Measurements from ENCODE around the gene SLC25A34. TPM values are rescaled to one million over a fixed set of nuclear protein-coding genes. Genes with fewer than 3 reads are reported as not detected.

Gene SLC25A34
- total and polyA plus RNA-seq, 7 experiments from 2014 or later = 0.08 to 4.6 (median 2.0) TPM; not detected in 1

GRCh38 chr1:15785683-15786082 lies 49.6 kb downstream of the SLC25A34 start:
- intact Hi-C loops (cut with micrococcal nuclease) = no loop called here
- no peaks in the 10 kb centered on the region for H3K9me3 Mint-ChIP-seq
- CTCF ChIA-PET = interaction anchor here (0.7 kb wide), 1 partner anchor 416 kb away, joined by 3 read pairs; no protein-coding TSS in a partner anchor

GRCh38 chr1:15786581-15786980 lies 50.5 kb downstream of the SLC25A34 start:
- H3K4me3 Mint-ChIP-seq = no peak overlapping the region
- ChIA-PET CTCF (no interaction called here), POLR2A (no interaction called here)
- H3K4me1 Mint-ChIP-seq = no peaks in the 10 kb centered on the region
- intact Hi-C loops (cut with micrococcal nuclease) = no loop called here
- Histone ChIP-seq H3K9me3 (ENCODE audit: control insufficient read depth in 2 of 3, low read length in 3 of 3) (no peaks in the 10 kb centered on the region), H3K27me3 (ENCODE audit: control insufficient read depth in 2 of 2, insufficient read depth in 2 of 2, low read length in 2 of 2) (no peaks in the 10 kb centered on the region), H3K4me1 (ENCODE audit: control insufficient read depth in 2 of 2, insufficient read depth in 2 of 2, low read length in 2 of 2) (no peaks in the 10 kb centered on the region), H3K36me3 (ENCODE audit: control insufficient read depth in 2 of 3, insufficient read depth in 3 of 3, low read length in 3 of 3) (no peaks in the 10 kb centered on the region), H3K27ac (ENCODE audit: low read depth, low read length) (no peak overlapping the region), H3K4me3 (ENCODE audit: low read length) (no peak overlapping the region)
- H3K36me3 Mint-ChIP-seq = no peaks in the 10 kb centered on the region
- DNase-seq = no peak
- no peaks in the 10 kb centered on the region for H3K9me3 Mint-ChIP-seq
- H3K27ac Mint-ChIP-seq = no peak overlapping the region
- ATAC-seq = no peak
- peaks cover 0 to 14% (median 4%) of the 10 kb centered on the region in 5 donors for H3K27me3 Mint-ChIP-seq

More at GRCh38 chr1:15785683-15786082, 49.6 kb downstream of the SLC25A34 start:
- Mint-ChIP-seq H3K27me3 (peaks cover 0 to 11% (median 2%) of the 10 kb centered on the region in 5 donors), H3K4me3 (no peak overlapping the region), H3K4me1 (no peaks in the 10 kb centered on the region), H3K36me3 (no peaks in the 10 kb centered on the region), H3K27ac (no peak overlapping the region)
- Histone ChIP-seq H3K36me3 (ENCODE audit: control insufficient read depth in 2 of 3, insufficient read depth in 3 of 3, low read length in 3 of 3) (no peaks in the 10 kb centered on the region), H3K4me1 (ENCODE audit: control insufficient read depth in 2 of 2, insufficient read depth in 2 of 2, low read length in 2 of 2) (no peaks in the 10 kb centered on the region), H3K27me3 (ENCODE audit: control insufficient read depth in 2 of 2, insufficient read depth in 2 of 2, low read length in 2 of 2) (no peaks in the 10 kb centered on the region), H3K27ac (ENCODE audit: low read depth, low read length) (no peak overlapping the region), H3K9me3 (ENCODE audit: control insufficient read depth in 2 of 3, low read length in 3 of 3) (no peaks in the 10 kb centered on the region), H3K4me3 (ENCODE audit: low read length) (no peak overlapping the region)
- ATAC-seq (no peak), DNase-seq (no peak)
- POLR2A ChIA-PET = no interaction called here

GRCh38 chr1:15788624-15789301 lies 52.7 kb downstream of the SLC25A34 start:
- no peaks in the 10 kb centered on the region for H3K27me3 ChIP-seq (ENCODE audit: control insufficient read depth in 2 of 2, insufficient read depth in 2 of 2, low read length in 2 of 2)
- no peaks in the 10 kb centered on the region for H3K36me3 ChIP-seq (ENCODE audit: control insufficient read depth in 2 of 3, insufficient read depth in 3 of 3, low read length in 3 of 3)
- no peaks in the 10 kb centered on the region for H3K9me3 Mint-ChIP-seq
- no peak overlapping the region for H3K4me3 Mint-ChIP-seq
- DNase-seq = no peak
- peak overlapping the region in 1 of 9 donors; percentile 26 for H3K27ac Mint-ChIP-seq
- no peaks in the 10 kb centered on the region for H3K9me3 ChIP-seq (ENCODE audit: control insufficient read depth in 2 of 3, low read length in 3 of 3)
- no peaks in the 10 kb centered on the region for H3K4me1 ChIP-seq (ENCODE audit: control insufficient read depth in 2 of 2, insufficient read depth in 2 of 2, low read length in 2 of 2)
- H3K27ac ChIP-seq (ENCODE audit: low read depth, low read length) = no peak overlapping the region
- ATAC-seq = peak; percentile 70
- peaks cover 0 to 14% (median 4%) of the 10 kb centered on the region in 5 donors for H3K27me3 Mint-ChIP-seq
- no peaks in the 10 kb centered on the region for H3K36me3 Mint-ChIP-seq
- peaks cover 2 to 6% (median 4%) of the 10 kb centered on the region in 7 donors for H3K4me1 Mint-ChIP-seq
- intact Hi-C loops (cut with micrococcal nuclease) = no loop called here
- H3K4me3 ChIP-seq (ENCODE audit: low read length) = no peak overlapping the region
- ChIA-PET POLR2A (interaction anchor here (0.6 kb wide), 2 partner anchors 188 to 655 kb away, joined by 3 read pairs; no protein-coding TSS in a partner anchor), CTCF (no interaction called here)

Other genes starting within 250 kb of the SLC25A34 start
- 10 to 100 TPM; 14.7 to 22.2 (median 15.7) TPM for gene CASP9, start 212.0 kb upstream of the SLC25A34 start, total RNA-seq
- 1 to 10 TPM; 9.0 to 9.3 TPM for gene CASP9, start 212.0 kb upstream of the SLC25A34 start, polyA plus RNA-seq
- gene DNAJC16, start 209.4 kb upstream of the SLC25A34 start, total RNA-seq = 10 to 100 TPM; 17.8 to 29.4 (median 25.0) TPM
- gene DNAJC16, start 209.4 kb upstream of the SLC25A34 start, polyA plus RNA-seq = 10 to 100 TPM in 1 of 2 donors, 1 to 10 TPM in 1; 9.6 to 10.0 TPM
- gene AGMAT, start 151.2 kb upstream of the SLC25A34 start, total RNA-seq = 10 to 100 TPM in 1 of 5 experiments, 1 to 10 TPM in 4; 6.4 to 21.5 (median 9.5) TPM
- gene AGMAT, start 151.2 kb upstream of the SLC25A34 start, polyA plus RNA-seq = 10 to 100 TPM; 14.5 to 16.9 TPM
- gene DDI2, start 118.8 kb upstream of the SLC25A34 start, total RNA-seq = 10 to 100 TPM; 24.5 to 46.8 (median 37.0) TPM
- gene DDI2, start 118.8 kb upstream of the SLC25A34 start, polyA plus RNA-seq = 1 to 10 TPM; 3.2 to 6.7 TPM
- gene PLEKHM2, start 51.9 kb upstream of the SLC25A34 start, total RNA-seq = 10 to 100 TPM; 53.6 to 78.6 (median 68.1) TPM
- gene PLEKHM2, start 51.9 kb upstream of the SLC25A34 start, polyA plus RNA-seq = 10 to 100 TPM in 1 of 2 donors, 1 to 10 TPM in 1; 4.3 to 10.0 TPM
- not detected for gene TMEM82, start 6.2 kb downstream of the SLC25A34 start, total RNA-seq
- not detected for gene TMEM82, start 6.2 kb downstream of the SLC25A34 start, polyA plus RNA-seq
- gene FBLIM1, start 22.5 kb downstream of the SLC25A34 start, total RNA-seq = under 1 TPM in 2 of 5 experiments, not detected in 3; 0.27 to 0.54 TPM
- gene FBLIM1, start 22.5 kb downstream of the SLC25A34 start, polyA plus RNA-seq = under 1 TPM in 1 of 2 donors, not detected in 1; 0.41 TPM
- gene UQCRHL, start 71.4 kb downstream of the SLC25A34 start, total RNA-seq = 1 to 10 TPM in 3 of 5 experiments, under 1 TPM in 2; 0.69 to 1.9 (median 1.4) TPM
- 1 to 10 TPM in 1 of 2 donors, under 1 TPM in 1; 0.43 to 1.1 TPM for gene UQCRHL, start 71.4 kb downstream of the SLC25A34 start, polyA plus RNA-seq
- 10 to 100 TPM; 72.1 to 92.1 (median 82.9) TPM for gene SPEN, start 111.4 kb downstream of the SLC25A34 start, total RNA-seq
- 10 to 100 TPM; 10.1 to 46.7 TPM for gene SPEN, start 111.4 kb downstream of the SLC25A34 start, polyA plus RNA-seq
- 10 to 100 TPM; 47.3 to 85.1 (median 65.0) TPM for gene ZBTB17, start 239.8 kb downstream of the SLC25A34 start, total RNA-seq
- 10 to 100 TPM; 11.2 to 33.7 TPM for gene ZBTB17, start 239.8 kb downstream of the SLC25A34 start, polyA plus RNA-seq

All from naive thymus-derived CD4-positive, alpha-beta T cell (primary cell).